AML-193 (cell line): Measurements from ENCODE around the gene GPR176.
A peak's percentile ranks its signal among the peaks of the same experiment; 100 is the strongest.

Experiments
- DNase-seq, 2 experiments: peaks; one replicate each; lab custom pipeline; 2025; lab: John Stamatoyannopoulos, UW

GPR176 gene

DNA sequence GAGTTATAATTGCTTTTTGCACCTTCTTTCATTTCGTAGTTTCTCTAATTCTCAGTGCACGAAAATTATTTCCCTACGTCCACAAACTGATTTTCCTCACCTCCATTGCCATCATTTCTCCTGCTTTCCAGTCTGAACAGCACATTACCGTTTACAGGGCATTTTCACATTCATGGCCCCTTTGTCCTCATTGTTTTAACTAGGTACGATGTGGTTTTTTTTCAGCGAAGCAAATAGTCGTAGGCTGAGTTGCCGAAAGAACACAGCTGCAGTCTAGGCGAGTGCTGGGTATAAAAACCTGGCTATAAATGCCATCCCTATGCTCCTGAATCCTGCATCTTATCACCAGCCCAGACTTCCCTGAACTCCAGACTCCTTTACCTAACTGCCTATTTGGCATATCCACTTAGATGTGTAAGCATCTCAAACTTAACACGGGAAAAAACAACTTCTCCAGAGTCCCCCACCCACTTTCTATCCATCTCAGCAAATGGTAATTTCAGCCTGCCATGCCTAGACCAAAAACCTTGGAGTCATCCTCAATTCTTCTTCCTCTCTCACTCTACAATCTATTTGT is 136.7 kb downstream of the GPR176 start:
- DNase-seq: no peak

DNA sequence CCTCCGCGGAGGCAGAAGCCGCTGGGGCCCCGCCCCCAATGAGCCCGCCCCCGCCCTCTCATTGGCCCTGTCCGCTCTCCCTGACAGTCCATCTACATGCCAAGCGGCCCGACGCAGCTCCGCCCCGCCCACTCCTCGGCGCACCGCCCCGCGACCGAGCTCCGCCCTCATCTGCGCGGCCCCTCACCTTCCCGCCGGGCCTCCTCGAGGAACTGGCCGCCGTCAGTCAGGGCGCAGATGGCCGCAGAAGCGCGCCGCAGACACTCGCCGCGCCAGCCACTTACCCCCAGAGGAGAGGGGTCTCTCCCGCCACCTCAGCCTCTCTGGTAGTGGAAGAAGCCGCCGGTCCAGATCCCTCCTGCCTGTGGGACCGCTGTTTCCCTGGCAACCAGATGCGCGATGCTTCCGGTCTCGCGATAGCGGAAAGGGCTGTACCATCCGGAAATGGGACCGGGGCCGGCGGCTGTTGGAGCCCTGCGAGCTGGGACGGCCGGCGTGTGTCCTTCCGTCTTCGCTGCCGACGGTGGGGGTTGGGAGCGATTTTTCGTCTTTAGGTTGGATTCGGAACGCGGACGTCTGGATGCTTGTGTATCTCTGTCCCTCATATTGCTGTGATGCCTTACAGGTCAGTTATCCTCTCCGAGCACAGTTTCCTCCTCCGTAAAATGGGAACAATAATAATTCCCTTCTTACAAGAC is 137.5 kb downstream of the GPR176 start, which contains the start of gene FSIP1:
Gene FSIP1 (minus strand): TSS at position 401 of the 698 bp plus-strand sequence. CDS start 6,317 bp downstream, outside the sequence.
- DNase-seq: peak; percentile 89 to 90

DNA sequence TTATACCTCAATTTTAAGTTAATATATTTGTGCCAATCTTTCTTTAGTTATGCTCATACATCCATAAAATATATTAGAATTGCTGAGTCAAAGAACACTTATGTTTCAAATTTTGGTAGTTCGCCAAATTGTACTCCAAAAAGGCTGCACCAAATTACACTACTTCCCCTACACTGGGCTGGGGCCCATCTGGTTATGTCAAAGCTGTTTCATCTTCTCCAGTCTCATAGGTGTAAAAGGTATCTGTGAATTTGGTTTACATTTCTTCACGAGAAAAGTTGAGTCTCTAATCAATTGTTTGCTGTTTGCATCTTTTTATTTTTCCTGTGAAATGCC is 138.1 kb downstream of the GPR176 start:
- peak; percentile 48 to 50 for DNase-seq

DNA sequence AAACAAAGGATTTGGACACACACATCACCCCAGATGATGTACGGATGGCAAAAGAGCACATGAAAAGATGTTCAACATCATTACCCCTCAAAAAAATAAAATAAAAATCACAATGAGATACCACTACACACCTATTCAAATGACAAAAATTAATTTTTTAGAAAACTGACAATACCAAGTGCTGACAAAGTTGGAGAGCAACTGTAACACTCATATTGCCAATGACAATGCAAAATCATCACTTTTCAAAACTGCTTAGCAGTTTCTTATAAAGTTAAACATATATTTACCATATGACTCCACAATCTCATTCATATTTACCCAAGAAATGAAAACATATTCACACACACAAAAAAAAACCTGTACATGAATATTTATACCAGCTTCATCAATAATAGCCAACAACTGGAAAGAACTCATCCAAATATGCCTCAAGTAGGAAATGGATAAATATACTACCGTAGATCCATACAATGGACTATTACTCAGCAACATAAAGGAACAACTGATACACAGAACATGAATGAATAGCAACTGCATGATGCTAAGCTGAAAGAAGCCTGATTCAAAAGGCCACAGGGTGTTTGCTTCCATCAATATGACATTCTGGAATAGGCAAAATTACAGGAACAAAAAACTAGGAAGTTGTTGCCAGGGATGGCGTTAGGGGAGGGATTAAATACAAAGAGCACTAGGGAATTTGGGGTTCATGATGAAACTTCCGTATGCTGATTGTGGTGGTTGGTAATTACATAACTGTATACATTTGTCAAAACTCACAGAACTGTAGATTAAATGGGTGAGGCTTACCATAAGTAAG is 138.7 kb downstream of the GPR176 start:
- peak; percentile 48 to 50 for DNase-seq

DNA sequence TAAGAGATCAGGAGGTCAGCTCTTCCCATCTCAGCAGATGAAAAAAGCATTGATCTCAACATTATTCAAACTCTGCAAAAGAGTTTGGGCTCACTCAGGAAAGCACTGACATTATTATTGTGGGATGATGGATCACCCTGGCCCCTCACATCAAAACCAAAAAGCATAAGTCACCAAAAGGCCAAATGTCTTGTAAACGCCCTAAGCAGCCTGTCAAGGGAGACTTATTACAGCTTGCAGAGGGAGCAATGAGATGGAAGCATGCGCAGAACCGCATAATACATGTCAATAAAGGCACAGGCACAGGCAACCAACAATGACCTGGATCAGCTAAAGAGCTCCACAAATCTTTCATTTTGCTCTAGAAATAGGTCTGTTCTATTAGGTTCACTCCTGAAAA is 142.0 kb downstream of the GPR176 start:
- no peak for DNase-seq

DNA sequence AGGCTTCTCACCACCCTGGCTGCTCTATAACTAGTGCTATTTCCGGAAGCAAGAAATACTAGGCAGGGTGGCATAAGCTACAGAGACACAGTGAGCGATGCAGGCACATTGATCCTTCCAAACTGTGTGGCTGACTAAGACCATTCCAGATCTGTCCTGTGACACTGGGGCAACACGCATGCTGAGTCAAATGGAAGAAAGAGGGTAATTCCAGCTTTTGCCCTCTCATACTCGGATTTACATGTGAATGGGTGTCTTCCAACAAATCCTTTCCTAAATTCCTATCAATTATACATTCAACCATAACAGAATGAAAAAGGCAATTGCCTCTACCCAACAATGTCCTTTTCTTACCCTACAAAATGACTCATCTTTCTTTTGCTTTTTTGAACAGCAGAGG is 142.6 kb downstream of the GPR176 start:
- no peak for DNase-seq

DNA sequence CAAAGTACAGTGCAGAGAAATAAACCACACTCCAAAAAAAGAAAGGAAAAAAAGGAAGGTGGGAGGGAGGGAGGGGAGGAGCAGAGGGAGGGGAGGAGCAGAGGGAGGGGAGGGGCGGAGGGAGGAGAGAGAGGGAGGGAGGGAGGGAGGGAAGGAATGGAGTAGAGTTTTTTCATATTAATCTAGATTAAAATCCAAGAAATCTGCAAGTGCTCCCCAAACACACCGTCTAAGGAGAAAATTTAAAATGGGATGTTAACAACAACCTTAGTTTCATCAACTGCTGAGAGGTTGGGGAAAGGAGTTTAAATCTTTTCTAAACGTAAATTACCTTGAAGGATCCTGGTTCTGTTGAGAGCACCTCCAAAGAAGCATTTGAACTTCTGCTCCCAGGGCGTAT is 144.0 kb downstream of the GPR176 start:
- DNase-seq: no peak

DNA sequence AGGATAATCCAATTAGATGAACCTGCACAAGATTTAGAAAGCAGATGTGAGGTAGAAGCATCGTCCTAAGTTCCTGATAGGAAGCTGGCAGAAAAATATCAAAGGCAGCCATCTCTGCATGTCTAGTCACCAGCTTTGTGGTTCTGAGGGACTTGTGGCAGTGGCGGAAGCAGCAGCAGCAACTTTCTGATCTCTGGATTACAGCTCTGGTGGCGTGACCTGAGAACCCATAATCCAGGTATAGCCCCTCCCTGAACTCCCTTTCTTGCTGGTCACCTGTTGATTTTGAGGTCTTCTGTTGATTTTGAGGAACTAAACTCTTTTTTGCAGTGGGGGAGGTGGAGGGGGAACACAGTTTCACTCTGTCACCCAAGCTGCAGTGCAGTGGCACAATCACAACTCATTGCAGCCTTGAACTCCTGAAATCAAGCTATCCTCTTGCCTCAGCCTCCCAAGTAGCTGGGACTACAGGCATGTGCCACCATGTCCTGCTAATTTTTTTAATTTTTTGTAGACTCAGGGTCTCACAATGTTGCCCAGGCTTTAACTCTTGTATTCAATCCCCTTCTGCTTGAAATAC is 145.3 kb downstream of the GPR176 start:
- peak in 1 of 2 experiments; percentile 7 for DNase-seq

DNA sequence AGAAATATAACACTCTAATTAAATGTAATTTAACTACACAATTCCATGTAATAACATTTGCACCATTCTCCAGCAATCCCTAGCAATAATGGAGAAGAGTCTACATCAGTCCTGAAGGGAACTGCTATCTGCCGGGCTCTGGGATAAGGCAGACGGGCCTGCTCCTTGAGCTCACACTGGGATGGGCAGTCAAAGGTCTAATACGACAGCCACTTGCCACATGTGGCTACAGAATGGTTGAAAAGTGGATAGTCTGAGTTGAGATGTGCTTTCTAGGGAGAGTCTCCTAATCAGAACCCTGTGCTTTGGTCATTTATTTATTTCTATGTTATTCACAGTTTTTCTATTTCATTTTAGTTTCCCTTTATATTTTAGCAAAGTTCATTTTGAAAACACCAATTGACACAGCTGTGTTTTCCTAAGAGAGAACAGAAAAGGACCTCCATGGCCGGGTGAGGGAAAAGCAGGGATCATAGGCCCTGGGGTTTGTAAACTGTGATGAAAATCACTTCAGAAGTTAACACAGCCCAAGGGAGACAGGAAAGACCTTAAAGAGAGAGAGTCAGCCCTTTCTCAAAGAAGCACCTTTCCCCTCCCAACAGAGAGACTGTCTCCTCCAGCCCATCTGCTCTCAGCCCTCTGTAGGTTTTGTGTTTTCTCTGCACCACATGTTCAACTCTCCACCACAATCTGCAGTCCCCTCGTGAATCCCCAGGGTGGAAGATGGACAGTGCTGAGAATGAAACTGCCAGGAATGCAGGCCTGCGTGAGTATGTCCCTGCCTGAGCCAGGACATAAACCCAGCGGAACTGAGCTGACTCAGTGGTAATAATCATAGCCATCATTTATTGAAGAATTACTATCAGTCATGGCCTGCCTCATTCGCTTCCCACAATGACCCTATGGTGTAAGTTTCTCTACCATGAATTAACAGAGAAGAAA is 149.0 kb downstream of the GPR176 start:
- DNase-seq: no peak

DNA sequence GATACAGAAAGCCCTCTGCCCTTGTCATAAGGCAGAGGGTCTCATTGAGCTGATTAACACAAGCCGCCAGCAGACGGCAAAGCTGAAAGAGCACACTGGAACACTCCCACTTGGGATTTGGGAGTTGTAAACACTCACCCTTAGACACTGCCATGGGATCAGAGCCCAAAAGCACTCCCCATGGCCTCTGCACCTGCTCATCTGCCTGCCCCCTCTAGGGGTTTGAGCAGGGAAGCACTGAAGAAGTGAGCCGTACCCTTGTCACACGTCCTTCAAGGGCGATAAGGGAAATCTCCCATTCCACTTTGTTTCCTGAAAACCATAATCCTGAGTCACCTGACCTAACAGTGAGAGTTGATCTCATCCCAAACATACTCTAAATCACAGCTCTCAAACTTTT is 152.1 kb downstream of the GPR176 start:
- DNase-seq: no peak

DNA sequence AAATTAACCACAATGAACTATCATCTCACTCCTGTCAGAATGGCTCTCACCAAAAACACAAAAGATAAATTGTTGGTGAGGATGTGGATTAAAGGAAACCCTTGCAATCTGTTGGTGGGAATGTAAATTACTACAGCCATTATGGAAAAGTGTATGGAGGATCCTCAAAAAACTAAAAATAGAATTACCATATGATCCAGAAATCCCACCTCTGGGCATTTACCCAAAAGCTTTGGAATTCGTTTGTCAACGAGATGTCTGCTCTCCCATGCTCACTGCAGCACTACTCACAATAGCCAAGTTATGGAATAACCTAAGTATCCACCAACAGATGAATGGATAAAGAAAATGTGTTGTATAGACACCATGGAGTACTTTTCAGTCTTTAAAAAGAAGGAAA is 159.1 kb downstream of the GPR176 start:
- no peak for DNase-seq

DNA sequence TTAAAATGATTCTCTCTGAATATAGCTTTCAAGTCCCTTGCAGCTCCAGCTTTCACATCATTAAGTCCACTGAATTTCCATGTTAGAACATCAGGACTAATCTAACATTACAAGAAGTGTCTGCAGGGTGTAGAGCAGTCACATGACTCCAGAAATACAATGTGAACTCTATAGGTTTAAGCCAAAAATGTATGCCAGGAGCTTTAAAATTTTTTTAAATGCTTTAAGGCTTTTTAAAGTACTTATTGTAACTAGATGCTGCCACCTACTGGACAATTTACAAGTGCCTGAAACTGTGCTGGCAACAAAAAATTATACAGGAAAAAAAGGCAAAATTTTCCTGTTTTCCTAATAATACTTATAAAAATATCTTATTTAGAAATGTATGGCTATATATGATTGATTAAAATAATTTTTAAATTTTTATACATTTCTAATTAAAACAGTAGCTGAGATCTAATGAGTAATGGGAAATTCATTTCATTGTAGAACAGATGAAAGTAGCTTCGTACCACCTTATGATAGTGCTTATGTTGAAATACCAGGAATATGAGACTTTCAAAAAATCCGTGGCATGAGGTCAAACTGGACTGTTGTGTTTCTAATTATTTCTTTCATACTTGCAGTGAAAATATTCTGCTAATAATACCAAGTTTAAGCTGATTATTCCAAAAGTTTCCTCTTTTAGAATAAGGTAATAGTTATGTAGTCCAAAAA is 163.1 kb downstream of the GPR176 start:
- DNase-seq: peak; percentile 58 to 67

DNA sequence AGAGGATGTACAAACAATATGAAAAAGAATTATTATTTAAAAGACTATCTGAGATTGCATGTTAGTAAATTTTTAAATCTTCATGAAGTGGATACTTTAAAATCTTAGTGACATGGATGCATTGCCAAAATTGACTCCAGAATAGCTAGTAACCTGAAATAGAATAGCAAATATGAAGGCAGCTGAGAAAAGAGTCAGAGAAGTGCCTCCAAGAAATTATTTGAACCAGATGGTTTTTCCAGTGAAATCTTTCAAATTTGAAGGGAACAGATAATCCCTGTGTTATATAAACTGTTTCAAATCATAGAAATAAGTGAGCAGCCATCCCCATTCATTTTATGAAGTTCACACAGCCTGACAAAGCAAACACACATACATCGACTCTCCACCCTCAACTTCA is 167.1 kb downstream of the GPR176 start:
- DNase-seq: no peak

DNA sequence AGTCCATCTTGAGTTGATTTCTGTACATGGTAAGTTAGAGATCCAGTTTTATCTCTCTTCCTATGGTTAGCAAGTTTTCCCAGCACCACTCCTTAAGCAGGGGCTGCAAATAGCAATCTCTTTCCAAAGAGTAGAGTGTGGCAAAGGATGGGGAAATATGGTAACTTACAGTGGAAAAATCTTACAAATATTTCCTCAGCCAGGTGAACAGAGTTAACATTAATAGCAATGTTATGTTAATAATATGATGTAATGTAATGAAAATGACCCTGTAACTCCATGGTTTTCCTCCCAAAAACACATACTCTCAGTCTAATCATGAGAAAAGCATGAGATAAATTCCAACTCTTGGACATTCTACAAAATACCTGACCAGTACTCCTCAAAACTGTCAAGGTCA is 167.8 kb downstream of the GPR176 start:
- DNase-seq: no peak
